ENCODE results near the gene A2M.

DNA sequence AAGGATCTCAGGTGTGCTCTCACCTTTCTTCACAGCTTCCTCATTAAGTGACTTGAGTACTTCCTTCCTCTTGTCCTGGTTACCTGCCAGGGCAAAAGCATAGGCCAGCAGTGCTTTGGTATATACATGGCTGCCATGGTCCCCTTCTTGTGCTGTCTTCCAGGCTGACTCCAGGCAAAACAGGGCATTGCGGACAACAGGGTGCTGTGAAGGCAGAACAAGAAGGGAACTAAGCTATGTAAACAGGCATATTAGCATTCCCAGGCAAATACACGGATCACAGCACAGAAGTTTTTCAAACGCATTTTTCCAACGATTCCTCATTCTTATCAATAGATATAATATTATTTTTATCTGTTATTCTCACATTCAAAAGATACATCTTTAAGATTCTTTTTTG is 39.0 kb downstream of the A2M start:
- TF ChIP-seq MXI1 (IDR thresholded peaks at IDR 0.05; ENCODE audit: borderline replicate concordance, low read depth, low read length): no peak
- TF ChIP-seq, protein P1, sequence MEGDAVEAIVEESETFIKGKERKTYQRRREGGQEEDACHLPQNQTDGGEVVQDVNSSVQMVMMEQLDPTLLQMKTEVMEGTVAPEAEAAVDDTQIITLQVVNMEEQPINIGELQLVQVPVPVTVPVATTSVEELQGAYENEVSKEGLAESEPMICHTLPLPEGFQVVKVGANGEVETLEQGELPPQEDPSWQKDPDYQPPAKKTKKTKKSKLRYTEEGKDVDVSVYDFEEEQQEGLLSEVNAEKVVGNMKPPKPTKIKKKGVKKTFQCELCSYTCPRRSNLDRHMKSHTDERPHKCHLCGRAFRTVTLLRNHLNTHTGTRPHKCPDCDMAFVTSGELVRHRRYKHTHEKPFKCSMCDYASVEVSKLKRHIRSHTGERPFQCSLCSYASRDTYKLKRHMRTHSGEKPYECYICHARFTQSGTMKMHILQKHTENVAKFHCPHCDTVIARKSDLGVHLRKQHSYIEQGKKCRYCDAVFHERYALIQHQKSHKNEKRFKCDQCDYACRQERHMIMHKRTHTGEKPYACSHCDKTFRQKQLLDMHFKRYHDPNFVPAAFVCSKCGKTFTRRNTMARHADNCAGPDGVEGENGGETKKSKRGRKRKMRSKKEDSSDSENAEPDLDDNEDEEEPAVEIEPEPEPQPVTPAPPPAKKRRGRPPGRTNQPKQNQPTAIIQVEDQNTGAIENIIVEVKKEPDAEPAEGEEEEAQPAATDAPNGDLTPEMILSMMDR (conservative IDR thresholded peaks at IDR 0.05; ENCODE audit: low read depth, low read length): no peak
- no peak for TF ChIP-seq POLR2A (IDR thresholded peaks at IDR 0.05; ENCODE audit: low read depth, low read length)
- no peak for TF ChIP-seq CEBPB (IDR thresholded peaks at IDR 0.05; ENCODE audit: low read depth, low read length)
- TF ChIP-seq MAZ (IDR thresholded peaks at IDR 0.05; ENCODE audit: borderline replicate concordance, low read depth, low read length): no peak
- TF ChIP-seq MAFK (IDR thresholded peaks at IDR 0.05; ENCODE audit: low read depth, low read length): no peak
- no peak for TF ChIP-seq NFE2L2 (IDR thresholded peaks at IDR 0.05; ENCODE audit: low read depth, low read length)
- TF ChIP-seq RAD21 (IDR thresholded peaks at IDR 0.05; ENCODE audit: low read length): no peak
- TF ChIP-seq, protein P2, sequence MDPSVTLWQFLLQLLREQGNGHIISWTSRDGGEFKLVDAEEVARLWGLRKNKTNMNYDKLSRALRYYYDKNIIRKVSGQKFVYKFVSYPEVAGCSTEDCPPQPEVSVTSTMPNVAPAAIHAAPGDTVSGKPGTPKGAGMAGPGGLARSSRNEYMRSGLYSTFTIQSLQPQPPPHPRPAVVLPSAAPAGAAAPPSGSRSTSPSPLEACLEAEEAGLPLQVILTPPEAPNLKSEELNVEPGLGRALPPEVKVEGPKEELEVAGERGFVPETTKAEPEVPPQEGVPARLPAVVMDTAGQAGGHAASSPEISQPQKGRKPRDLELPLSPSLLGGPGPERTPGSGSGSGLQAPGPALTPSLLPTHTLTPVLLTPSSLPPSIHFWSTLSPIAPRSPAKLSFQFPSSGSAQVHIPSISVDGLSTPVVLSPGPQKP (IDR thresholded peaks at IDR 0.05; ENCODE audit: borderline replicate concordance, low read depth, low read length): no peak
- TF ChIP-seq FOS (IDR thresholded peaks at IDR 0.05; ENCODE audit: low read depth, low read length): no peak
- TF ChIP-seq RCOR1 (IDR thresholded peaks at IDR 0.05; ENCODE audit: insufficient replicate concordance, low read length): no peak
